ENCODE data around the gene CEP95. TPM values are rescaled to one million over a fixed set of nuclear protein-coding genes. Genes with fewer than 3 reads are reported as not detected.

CEP95 gene
- total RNA-seq, 1 experiment from 2014 or later: 24.6 TPM

DNA sequence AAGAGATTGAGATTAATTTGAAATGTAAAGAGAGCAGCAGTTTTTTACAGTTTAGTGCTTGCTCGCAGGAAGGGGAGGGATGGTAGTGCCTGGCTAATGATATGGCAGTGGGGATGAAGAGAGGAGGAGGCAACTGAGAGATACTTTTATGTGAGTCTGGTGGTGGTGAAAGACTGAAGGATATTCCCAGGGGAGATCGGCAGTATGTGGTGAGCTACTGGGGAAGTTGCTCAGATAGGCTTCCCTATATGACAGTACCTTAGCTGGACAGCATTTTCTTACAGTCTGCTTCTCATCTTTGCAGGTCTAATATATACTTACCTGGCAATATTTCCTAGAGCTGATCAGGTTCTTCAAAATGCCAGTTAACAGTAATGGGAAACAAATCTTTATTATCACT, 8.6 kb downstream of the CEP95 start:
- no peak for DNase-seq (ENCODE audit: low spot score)

DNA sequence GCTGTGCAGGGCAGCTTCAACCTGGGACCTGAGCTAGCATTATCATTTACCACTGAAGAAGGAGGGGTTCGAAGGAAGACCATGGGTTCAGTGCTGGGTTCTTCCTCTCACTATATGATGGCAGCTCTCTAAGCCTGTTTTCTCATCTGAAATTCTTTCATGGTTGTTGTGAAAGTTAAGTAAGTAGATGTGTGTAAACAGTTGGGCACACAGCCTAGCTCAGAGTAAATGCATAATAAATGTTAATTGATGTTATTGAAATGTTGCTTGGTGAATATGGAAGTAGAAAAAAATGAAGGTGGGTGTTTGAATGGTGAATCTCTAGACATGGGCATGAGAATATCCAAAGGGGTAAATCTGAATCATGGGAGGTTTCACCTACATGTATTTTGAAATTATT, 9.1 kb downstream of the CEP95 start:
- no peak for DNase-seq (ENCODE audit: low spot score)

DNA sequence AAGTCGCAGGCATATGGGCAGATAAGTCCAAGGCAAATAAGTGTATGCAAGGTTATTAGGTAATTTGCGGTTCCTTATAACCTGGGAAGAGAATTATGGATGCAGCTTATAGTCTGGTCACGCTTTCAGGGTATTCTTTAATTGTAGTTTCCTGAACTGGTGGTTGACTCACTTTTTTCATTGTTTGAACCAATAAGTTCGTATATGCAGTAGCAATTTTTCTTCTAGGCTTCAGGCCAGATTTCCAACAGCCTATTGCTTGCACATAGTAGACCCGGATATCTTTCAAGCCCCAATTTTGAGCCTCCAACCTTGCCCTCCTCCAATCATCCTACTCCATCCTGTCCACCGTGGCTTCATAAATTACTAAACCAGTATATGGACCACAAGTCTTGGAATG, 12.8 kb downstream of the CEP95 start:
- no peak for DNase-seq (ENCODE audit: low spot score)

DNA sequence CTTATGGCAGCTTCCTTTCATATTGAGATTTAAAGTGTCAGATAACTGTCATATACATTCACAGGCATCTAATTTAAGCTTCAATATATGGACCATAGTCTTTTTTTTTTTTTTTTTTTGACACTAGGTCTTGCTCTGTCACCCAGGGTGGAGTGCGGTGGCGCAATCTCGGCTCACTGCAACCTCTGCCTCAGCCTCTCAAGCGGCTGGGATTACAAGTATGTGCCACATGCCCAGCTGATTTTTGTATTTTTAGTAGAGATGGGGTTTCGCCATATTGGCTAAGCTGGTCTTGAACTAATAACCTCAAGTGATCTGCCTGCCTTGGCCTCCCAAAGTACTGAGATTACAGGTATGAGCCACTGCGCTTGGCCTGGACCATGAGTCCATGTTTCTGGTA, 13.6 kb downstream of the CEP95 start:
- DNase-seq (ENCODE audit: low spot score): no peak

DNA sequence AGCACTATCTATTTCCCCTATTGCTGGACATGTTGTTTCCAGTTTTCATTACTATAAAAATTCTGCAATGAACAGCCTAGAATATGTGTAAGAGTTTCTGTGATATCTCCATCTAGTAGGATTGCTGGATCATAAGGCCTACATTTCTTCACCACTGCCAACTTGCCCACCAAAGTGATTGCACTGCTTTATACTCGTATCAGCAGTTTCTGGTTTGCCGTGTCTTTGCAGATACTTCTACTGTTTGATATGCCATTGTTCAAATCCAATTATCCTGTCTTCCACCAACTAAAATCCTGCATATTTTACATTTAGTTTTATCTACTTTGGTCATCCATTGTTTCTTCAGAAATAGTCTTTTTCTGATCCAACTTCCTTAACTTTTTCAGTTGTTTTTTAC, 21.1 kb downstream of the CEP95 start:
- no peak for DNase-seq (ENCODE audit: low spot score)

DNA sequence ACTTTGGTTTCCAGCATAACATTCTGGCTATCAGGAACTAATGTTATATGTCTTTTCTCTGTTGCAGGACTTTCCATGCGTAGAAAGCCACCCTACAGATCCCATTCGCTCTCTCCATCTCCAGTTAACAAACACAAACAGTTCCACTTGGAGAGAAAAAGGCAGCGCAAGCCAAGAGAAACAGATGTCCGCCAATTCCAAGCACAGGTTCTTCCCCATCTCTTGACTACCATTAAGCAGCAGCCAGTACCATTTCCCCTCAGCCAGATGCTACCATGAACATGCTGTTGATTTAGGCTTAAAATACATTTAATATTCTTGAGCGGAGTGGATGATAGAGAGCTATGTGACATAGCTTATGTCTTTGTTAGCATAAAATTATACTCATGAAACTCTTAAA, 22.4 kb downstream of the CEP95 start:
- no peak for DNase-seq (ENCODE audit: low spot score)

DNA sequence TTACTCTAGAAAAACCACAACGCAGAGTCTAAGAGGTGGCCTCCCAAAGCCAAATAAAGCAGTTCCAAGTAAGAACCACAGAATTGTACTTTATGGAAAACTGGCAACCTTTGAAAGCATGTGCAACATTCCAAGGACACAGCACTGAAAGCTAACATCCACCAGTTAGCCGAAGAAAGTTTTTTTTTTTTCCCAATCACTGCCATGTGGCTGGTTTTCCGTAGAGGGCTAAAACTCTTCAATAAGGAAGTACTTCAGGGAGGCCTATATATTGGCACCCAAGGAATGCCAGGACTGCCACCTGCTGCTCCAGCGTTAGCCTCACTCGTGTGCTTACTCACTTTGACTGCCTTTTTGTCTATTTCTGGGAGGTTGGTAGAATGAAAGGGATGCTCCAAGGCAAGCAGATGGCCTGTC, 25.2 kb downstream of the CEP95 start:
- DNase-seq (ENCODE audit: low spot score): no peak

DNA sequence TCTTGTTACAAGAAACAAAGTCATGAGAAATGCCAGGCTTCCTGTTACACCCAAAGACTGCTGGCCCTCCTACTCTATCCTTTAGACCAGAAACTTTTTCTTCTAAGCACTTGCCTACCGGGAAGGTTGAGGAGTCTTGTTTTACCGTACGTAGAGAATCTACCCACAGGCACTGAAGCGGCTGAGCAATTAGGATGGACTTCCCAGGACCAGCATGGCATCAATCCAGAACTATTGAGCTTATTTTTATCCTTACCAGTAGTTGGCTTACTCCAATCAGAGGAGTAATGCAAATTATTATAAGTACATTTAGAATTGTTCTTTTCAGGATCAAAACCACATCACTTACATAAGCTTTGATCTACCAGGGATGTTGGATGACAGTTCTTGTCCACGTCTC, 25.6 kb downstream of the CEP95 start:
- DNase-seq (ENCODE audit: low spot score): no peak

DNA sequence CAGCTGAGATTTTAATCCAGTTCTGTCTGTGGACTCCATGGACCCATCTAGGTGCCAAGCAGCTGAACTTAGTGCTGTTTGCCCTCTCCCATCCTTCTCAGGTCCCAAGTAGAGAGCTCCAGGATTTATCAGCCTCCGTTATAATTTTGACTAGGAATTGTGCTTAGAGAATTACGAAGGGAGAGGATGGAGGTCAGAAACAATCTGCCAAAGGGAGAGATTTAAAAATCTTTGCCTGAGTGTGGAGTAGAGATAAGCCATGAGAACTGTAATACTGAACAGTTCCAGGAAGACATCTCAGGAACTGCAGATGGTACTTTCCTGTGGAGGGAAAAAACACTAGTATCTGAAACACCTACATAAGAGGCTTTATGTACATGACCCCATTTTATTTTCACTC, 27.0 kb downstream of the CEP95 start:
- no peak for DNase-seq (ENCODE audit: low spot score)

DNA sequence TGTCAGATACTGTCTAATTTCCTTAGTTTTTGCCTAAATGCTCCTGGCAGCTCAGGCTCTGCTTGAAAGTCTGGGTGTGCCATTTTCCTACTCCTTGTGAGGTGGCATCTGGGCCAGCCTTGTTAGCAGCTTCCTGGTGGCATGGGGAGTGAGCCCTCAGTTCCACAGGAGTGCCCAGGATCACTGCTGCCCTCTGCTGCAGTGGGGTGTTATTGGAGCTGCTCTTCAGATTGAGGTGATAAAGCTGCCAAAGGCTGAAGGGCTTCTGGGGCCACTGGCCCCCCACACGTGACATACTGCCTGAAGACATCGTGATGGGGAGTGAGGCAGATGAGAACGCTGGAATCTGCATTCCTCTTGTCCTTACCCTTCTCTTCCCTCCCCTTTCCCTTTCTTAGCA, 27.4 kb downstream of the CEP95 start:
- DNase-seq (ENCODE audit: low spot score): no peak

DNA sequence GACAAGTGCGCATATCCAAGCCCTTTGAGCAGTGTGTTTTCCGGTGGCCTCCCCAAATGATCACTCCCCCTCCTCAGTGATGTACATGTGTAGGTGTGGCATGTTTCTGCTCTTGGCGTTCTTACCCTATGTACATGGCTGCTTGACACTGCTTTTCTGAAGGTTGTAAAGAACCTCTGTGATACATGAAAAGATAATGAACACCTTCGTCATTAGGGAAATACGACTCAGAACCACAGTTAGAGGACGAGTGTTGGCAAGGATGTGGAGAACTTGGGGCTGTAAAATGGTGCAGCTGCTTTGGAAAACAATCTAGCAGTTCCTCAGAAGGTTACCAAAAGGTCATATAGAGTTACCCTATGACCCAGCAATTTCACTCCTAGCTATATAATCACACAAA, 28.6 kb downstream of the CEP95 start:
- no peak for DNase-seq (ENCODE audit: low spot score)

DNA sequence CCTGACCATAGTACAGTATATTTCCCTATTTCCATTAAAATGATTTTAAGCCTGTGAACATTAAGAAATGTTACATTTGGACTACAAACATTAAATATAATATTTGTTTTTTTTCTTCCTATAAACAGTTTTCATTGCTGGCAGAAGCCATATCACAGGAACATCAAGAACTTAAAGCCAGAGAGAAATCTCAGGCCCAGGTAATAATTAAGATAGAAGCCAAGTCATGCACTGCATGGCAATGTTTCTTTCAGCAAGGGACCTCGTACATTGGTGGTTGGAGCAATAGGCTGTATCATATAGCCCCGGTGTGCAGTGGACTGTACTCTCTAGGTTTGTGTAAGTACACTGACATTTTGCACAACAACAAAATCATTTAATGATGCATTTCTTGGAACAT, 30.1 kb downstream of the CEP95 start:
- no peak for DNase-seq (ENCODE audit: low spot score)

DNA sequence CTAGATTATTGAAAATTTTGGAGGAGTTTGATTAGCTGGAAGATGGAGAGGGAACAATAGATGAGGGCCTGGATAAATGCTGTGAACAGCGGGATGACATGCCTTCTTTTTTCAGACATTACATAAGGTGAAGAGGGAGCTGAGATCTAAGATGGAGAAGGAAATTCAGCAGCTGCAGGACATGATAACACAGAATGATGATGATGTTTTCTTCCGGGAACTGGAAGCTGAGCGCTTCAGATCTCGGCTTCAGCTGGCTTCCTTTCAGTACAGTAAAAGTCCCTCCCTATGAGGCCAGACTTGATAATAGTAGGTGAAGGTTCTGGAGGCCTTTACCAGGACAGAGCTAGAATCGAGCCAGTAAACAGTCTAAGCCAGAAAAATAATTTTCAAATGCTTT, 30.7 kb downstream of the CEP95 start:
- DNase-seq (ENCODE audit: low spot score): no peak

DNA sequence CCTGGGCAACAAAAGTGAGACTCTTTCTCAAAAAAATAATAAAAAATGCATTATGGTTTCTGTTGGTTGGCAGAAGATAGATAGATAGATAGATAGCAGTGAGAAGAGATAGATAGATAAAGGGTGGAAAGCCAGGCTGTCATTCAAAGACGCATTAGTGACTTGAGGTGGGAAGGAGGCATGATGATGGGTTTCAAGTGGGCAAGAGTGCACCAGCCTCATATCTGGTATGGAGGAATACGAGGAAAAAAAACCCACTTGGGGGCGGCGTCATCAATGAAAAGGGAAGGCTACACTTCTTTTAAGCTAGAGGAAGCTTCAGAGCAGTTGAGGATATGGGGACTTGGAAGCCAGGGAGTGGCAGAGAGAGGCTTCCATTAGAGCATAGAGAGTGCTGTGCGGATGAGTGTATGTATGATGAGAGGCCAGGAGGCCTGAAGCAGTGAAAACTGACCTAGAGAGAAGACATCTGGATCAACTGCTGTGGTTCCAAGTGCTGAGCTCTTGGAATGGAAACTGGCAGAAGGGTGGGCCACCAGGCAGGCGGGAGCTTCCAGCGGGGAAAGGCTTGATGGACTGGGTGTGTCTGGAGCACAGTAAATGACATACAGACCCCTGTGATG, 31.8 kb downstream of the CEP95 start:
- no peak for DNase-seq (ENCODE audit: low spot score)

DNA sequence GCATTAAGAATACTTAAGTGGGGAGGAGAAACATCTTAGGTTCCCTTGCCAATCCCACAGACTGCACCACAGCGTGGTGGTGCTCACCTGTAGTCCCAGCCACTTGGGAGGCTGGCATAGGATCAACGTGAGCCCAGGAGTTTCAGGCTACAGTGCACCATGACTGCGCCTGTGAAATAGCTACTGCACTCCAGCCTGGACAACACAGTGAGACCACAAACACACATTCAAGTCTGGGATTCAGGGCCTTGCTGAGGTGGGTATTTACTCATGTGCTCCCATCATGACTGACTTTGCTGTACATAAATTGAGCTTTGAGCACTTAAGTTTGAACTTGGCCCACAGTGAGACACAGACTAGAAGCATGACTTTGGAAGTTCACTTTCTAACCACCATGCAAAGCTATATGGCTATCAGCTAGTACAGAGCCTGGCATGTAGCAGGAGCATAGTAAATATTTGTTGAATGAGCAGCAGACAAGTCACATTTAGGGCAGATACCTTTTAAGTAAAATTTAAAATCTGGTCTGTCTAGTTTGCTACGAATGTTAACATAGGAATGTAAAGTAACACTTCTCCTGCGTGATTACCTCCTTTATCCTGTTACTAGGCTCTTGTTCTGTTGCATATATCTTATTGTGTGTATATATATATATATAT, 33.5 kb downstream of the CEP95 start:
- DNase-seq (ENCODE audit: low spot score): no peak

DNA sequence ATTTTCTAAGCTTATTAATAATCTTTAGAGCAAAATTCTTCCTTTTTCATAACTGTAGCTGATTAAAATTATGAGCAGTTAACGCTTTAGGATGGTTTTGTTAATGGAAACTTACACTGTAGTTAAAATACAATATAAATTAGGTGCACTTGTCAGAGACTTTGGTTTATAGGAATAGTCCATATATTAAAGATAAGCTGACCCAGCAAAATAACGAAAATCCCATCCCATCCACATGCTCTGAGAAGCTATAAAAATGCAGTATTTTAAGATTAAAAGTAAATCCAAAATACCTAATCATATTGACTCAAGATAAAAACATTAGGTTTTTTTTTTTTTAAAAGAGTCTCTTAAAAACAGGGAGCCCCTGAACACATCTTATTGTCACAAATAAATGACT, 38.0 kb downstream of the CEP95 start:
- no peak for DNase-seq (ENCODE audit: low spot score)

DNA sequence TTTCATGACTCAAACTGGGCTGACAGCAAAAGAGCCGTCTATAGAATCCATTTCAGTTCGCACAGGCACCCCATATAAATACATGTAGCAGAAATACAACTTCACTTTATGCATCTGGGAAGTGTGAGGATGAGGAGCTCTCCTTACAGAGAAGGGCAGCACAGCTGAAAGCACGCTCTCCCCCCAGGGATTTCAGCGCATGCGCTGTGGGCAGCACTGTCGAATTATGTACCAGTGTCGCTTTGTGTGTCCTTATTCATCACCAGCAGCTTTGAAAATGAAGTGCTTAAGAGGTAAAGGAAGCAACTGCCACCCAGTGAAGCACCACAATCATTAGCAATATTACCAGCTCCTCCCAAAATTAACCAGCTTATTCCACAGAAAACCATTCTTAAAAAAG, 39.9 kb downstream of the CEP95 start:
- DNase-seq (ENCODE audit: low spot score): no peak

DNA sequence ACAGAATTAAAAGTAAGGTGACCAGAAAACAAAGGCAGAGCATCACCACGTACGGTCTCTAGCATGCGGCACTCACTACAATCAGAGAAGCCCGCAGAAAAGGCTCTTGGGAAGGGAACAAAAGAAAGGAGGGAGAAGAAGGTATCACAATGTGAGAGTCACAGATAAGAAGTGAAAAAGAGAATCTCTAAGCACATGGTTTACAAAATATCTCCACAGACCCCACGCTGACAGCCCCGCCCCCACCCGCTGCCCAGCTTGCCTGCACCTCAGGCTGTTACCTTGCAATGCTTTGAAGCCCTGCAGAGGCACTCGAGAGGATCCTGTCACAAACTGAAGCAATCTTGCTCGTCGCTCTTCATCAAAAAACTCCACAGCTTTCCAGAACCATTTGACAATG, 40.5 kb downstream of the CEP95 start:
- no peak for DNase-seq (ENCODE audit: low spot score)

DNA sequence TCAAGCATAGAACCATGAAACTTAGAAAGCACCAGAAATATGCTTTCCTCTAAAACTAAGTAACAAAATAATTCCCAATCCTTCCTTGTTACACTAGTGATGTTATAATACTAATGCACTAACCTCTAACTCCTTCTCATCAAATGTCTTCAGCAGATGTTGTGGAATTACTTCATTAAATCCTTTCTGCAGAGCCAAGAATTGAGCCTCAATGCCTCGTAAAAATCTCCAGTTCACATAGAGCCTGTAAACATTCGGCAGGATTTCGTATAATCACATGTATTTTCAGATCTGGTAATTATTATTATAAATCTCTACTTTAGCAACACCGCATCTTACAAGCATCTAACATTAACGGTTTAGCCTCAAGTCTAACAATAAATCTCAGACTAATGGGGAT, 44.7 kb downstream of the CEP95 start:
- DNase-seq (ENCODE audit: low spot score): no peak

DNA sequence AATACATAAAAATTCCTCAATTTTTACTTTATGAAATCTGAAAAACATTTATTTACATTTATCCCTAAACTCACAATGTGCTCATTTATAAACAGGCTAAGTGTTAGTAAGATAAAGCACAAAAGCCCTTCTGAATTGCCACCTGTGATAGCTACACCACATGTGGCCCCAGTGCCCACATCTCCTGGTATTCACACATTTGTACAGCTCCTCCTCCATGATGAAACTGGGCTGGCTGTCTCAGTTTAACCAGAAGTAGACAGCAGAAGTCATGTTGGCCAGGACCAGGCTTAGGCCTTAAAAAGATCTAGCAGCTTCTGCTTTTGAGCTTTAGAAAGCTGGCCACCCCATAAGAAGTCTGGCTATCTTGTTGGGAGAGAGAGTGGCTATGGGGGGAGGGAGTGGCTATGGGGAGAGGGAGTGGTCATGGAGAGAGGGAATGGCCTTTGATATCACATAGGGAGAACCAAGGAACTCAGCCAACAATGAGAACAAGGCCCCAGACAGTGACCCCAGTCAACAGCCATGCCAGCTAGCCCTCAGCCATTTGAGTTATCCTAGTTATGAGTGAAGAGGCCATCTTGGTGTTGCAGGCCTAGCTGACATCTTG, 47.4 kb downstream of the CEP95 start:
- no peak for DNase-seq (ENCODE audit: low spot score)

DNA sequence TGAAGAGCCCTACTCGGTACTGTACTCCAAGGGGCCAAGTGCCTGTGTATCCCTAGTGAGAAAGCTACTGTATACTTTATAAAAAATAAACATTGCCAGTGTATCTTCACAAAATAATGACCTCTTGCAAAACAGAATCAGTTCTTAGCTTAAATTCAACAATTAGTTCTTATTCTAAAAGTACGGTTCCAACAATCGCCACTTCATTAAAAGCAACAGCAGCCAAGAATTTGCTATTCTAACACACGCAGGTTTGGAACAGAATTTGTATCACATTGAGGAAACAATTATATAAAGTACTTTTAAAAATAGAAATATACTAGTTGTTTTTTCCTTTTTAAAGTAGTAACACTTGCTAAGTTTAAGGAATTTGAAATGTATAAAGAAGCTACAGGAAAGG, 48.5 kb downstream of the CEP95 start:
- DNase-seq (ENCODE audit: low spot score): no peak

DNA sequence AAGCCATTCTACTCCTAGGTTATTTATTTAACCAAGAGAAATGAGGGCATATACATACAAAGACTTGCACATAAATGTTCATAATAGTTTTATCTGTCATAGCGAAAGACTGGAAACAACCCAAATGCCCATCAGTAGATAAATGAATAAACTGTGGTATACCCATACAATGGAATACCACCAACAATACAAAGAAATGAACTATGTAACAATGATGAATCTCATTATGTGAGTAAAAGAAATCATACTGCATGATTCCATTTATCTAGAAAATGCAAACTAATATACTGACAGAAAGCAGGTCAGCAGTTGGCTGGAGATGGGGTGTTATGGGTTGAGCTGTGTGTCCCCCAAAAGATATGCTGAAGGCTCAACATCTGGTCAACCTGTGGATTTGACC, 57.3 kb downstream of the CEP95 start:
- no peak for DNase-seq (ENCODE audit: low spot score)

DNA sequence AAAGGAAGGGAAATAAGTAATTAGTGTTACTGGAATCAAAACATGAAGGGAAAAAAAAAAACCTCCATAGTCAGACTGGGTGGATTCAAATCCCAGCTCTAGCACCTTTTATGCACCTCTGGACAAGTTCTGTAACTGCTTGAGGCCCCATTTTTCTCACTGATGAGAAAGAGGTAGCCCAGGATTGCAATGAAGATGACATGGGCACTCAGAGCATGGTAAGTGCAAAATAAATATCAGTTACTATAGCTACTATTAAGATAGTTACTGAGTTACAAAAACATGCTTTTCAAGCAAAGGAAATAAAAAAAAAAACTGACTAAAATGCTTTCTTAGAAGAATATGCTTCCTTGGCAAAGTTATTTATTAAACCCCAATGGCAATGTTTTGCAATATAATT, 58.8 kb downstream of the CEP95 start:
- DNase-seq (ENCODE audit: low spot score): no peak

DNA sequence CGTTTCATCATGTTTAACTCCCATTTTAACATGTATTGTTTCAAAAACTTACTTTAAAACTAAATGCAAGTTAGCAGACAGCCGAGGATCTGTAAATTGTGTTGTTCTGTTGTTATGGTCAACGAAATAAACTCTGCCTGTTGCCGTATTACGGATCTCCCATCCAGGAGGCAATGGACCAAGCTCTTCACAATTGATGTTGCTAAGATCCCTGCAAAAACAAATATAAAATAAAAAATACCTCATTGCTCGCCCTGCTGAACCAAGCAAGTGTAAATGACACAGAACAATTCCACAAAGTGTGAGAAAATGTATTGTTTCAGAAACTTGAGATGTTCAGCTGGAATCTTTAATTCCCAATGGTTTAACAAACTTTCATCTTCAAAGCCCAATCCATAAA, 65.0 kb downstream of the CEP95 start:
- DNase-seq (ENCODE audit: low spot score): no peak
